Measurements from ENCODE around the gene EXD3. TPM values are rescaled to one million over a fixed set of nuclear protein-coding genes. Genes with fewer than 3 reads are reported as not detected.

Gene EXD3
- total RNA-seq, 2 donors from 2014 or later: 5.9 to 6.0 TPM

- Histone ChIP-seq H3K4me1 (peaks cover 0 to 8% of the 10 kb centered on the region in 2 donors), H3K27me3 (no peaks in the 10 kb centered on the region), H3K9me3 (no peaks in the 10 kb centered on the region), H3K27ac (no peak overlapping the region), H3K36me3 (no peaks in the 10 kb centered on the region), H3K4me3 (no peak overlapping the region)
- TF ChIP-seq CTCF (IDR thresholded peaks at IDR 0.05): no peak
- DNase-seq (ENCODE audit: low spot score): no peak
These were observed 51.4 kb downstream of the EXD3 start for GRCh38 chr9:137371521-137371941.

DNA sequence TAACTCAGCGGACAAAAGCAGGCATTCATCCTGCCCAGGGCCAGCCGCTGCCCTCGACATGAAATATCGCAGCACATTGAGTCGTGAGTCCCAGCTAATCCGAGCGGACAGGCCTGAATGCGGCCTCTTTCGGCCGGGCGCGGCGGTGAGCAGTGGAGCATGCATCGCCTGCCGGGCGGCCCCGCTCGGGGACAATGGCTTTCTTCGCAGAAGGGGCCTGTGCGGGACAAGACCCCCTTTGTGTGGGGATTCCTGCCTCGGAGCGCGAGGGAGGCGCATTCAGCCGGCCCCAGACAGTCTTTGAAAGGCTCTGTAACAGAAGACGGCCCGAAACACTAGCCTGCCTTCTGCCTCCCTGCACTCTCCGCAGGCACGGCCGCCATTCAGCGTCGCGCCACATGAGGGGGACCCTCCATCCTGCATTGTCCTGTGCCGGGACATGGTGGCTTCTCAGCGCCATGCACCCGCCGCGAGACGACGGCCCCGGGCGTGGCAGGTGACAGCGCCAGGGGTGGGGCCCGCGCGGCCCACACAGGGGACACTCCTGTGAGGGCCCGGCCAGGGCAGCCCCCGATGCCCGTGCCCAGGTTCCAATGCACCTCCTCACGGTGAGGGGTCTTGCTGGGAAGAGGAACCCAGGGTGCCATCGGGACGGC, 52.0 kb downstream of the EXD3 start:
- no peaks in the 10 kb centered on the region for H3K9me3 ChIP-seq
- H3K4me1 ChIP-seq: peaks cover 0 to 8% of the 10 kb centered on the region in 2 donors
- H3K27me3 ChIP-seq: no peaks in the 10 kb centered on the region
- no peaks in the 10 kb centered on the region for H3K36me3 ChIP-seq
- H3K27ac ChIP-seq: no peak overlapping the region
- no peak overlapping the region for H3K4me3 ChIP-seq
- no peak for DNase-seq (ENCODE audit: low spot score)
- TF ChIP-seq CTCF (IDR thresholded peaks at IDR 0.05): no peak

DNA sequence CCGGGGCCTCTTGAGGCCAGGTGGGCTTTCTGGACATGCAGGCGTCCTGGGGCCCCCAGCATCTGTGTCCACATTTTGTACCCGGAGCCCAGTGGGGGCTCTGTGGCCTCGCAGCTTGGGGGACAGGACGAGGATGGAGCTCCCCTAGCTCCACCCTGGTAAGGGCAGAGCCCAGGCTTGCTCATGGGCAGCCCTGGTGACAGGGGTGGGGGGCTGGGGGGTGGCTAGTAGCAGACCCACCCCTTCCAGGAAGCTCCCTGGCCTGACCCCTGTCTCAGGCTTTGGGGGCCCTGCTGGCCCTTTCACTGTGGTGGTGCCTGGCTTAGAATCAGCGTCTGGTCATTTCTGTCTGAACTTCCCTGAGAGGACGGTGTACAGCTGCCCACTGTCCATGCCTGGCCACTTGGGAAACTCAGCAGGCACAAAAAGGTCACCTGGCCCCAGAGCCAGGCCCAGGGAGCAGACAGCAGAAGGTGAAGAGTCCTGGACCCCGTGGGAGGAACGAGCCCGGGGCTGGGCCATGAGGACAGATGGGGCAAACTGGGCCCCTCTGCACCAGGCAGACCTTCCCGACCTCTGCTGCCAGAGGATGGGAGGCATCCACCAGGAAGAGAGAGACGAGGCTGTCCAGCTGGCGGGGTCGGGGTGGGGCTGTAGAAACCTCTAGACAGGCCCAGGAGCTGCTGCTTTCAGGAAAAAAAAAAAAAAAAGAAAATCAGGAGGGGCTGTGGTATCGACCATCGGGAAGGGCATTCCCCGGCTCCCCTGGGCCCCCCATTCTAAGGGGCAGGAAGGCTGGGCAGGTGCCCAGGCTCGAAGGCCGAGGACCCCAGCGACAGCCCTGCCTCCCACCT, 52.8 kb downstream of the EXD3 start:
- Histone ChIP-seq H3K9me3 (no peaks in the 10 kb centered on the region), H3K4me3 (no peak overlapping the region), H3K27me3 (no peaks in the 10 kb centered on the region), H3K36me3 (no peaks in the 10 kb centered on the region), H3K4me1 (peaks cover 0 to 8% of the 10 kb centered on the region in 2 donors), H3K27ac (no peak overlapping the region)
- no peak for DNase-seq (ENCODE audit: low spot score)
- no peak for TF ChIP-seq CTCF (IDR thresholded peaks at IDR 0.05)

DNA sequence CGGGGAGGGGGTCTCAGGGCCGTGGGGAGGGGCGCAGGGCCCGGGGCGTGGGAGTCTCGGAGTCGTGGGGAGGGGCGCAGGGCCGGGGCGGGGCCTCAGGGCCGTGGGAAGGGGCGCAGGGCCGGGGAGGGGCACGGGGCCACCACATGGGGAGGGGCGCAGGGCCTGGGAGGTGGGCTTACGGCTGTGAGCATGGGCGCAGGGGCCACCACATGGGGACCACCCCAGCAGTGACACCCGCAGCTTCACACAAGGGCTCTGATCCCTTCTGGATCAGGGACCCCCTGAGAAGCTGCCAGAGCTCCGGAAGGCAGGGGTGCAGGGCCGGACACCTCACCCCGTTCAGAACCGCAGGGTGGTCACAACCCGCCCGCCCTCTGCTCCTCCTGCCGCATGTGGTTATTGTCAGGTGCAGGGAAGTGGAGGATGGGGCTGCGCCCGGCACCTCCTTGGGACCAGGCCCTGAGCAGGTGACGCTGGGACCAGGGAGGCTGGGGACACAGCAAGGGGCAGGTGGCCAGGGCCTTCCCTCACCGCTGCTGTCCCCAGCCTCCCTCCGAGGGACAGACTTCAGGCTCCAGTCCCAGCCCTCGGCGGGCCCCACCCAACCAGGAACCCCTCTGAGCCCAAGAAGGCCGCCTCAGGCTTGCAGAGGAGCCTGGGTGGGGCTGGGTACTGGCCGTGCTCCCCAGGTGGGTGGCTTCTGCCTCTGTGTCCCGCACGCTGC, 53.7 kb downstream of the EXD3 start:
- H3K36me3 ChIP-seq: no peaks in the 10 kb centered on the region
- peak overlapping the region; percentile 11 to 39 for H3K27ac ChIP-seq
- DNase-seq (ENCODE audit: low spot score): no peak
- H3K4me1 ChIP-seq: peaks cover 0 to 8% of the 10 kb centered on the region in 2 donors
- TF ChIP-seq CTCF (IDR thresholded peaks at IDR 0.05): no peak
- no peak overlapping the region for H3K4me3 ChIP-seq
- H3K27me3 ChIP-seq: no peaks in the 10 kb centered on the region
- H3K9me3 ChIP-seq: no peaks in the 10 kb centered on the region

DNA sequence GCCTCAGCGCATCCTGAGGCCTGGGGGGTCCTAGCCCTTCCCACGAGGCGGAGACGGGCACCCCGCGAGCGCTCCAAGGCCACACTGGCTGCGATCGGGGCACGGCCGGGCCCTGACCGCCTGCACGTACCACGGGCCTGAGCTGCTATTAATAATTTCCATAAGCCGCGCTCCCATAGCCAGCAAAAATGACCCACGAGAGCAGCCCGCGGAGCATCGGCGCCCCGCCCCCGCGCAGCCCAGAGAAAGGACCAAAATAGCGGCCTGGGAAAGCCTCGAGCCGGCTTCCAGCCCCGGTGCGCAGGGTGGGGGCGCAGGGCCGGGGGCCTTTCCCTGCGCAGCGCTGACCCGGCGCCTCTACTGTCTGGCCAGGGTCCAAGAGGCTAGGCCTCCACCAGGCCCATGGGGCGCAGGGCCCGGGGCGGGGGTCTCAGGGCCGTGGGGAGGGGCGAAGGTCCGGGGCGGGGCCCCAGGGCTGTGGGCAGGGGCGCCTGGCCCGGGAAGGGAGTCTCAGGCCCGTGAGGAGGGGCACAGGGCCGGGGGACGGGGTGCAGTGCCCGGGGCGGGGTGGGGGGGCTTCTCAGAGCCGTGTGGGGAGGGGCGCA, 54.4 kb downstream of the EXD3 start:
- H3K27me3 ChIP-seq: no peaks in the 10 kb centered on the region
- H3K27ac ChIP-seq: peak overlapping the region; percentile 11 to 39
- no peak for DNase-seq (ENCODE audit: low spot score)
- no peak overlapping the region for H3K4me3 ChIP-seq
- H3K4me1 ChIP-seq: peaks cover 0 to 8% of the 10 kb centered on the region in 2 donors
- no peaks in the 10 kb centered on the region for H3K36me3 ChIP-seq
- peaks cover 0 to 6% of the 10 kb centered on the region in 2 donors for H3K9me3 ChIP-seq
- no peak for TF ChIP-seq CTCF (IDR thresholded peaks at IDR 0.05)

All from right atrium auricular region (tissue), 2 donors.